Measurements from ENCODE around the gene CLRN2. TPM values are rescaled to one million over a fixed set of nuclear protein-coding genes. Genes with fewer than 3 reads are reported as not detected.

The CLRN2 gene
- total RNA-seq, 1 donor from 2014 or later, result not detected

- no peak for DNase-seq (ENCODE audit: low spot score)
- no peak overlapping the region for H3K4me3 Mint-ChIP-seq (ENCODE audit: unreplicated experiment)
- H3K4me1 Mint-ChIP-seq (ENCODE audit: low read depth), result peaks cover 3% of the 10 kb centered on the region
- no peak overlapping the region for H3K27ac Mint-ChIP-seq (ENCODE audit: unreplicated experiment)
- TF ChIP-seq CTCF (IDR thresholded peaks at IDR 0.05), result no peak
- H3K36me3 Mint-ChIP-seq (ENCODE audit: low read depth), result no peaks in the 10 kb centered on the region
- peaks cover 24% of the 10 kb centered on the region for H3K27me3 Mint-ChIP-seq (ENCODE audit: low read depth)
- no peaks in the 10 kb centered on the region for H3K9me3 Mint-ChIP-seq (ENCODE audit: low read depth)
Measured at GRCh38 chr4:17556498-17556897, 41.5 kb downstream of the CLRN2 start.

- H3K9me3 Mint-ChIP-seq (ENCODE audit: low read depth), result no peaks in the 10 kb centered on the region
- DNase-seq (ENCODE audit: low spot score), result no peak
Measured at GRCh38 chr4:17557880-17558279, 42.9 kb downstream of the CLRN2 start.

GRCh38 chr4:17558941-17559708 is 44.2 kb downstream of the CLRN2 start:
- Mint-ChIP-seq H3K4me3 (ENCODE audit: unreplicated experiment) (no peak overlapping the region), H3K27me3 (ENCODE audit: low read depth) (peaks cover 17% of the 10 kb centered on the region), H3K9me3 (ENCODE audit: low read depth) (no peaks in the 10 kb centered on the region), H3K4me1 (ENCODE audit: low read depth) (peaks cover 5% of the 10 kb centered on the region), H3K27ac (ENCODE audit: unreplicated experiment) (no peak overlapping the region), H3K36me3 (ENCODE audit: low read depth) (no peaks in the 10 kb centered on the region)
- TF ChIP-seq CTCF (IDR thresholded peaks at IDR 0.05), result no peak
- DNase-seq (ENCODE audit: low spot score), result no peak

More at GRCh38 chr4:17557880-17558279, 42.9 kb downstream of the CLRN2 start:
- H3K4me1 Mint-ChIP-seq (ENCODE audit: low read depth), result peaks cover 5% of the 10 kb centered on the region
- H3K36me3 Mint-ChIP-seq (ENCODE audit: low read depth), result no peaks in the 10 kb centered on the region
- no peak overlapping the region for H3K4me3 Mint-ChIP-seq (ENCODE audit: unreplicated experiment)
- no peak overlapping the region for H3K27ac Mint-ChIP-seq (ENCODE audit: unreplicated experiment)
- peaks cover 17% of the 10 kb centered on the region for H3K27me3 Mint-ChIP-seq (ENCODE audit: low read depth)
- no peak for TF ChIP-seq CTCF (IDR thresholded peaks at IDR 0.05)

GRCh38 chr4:17559709-17560048 is 44.7 kb downstream of the CLRN2 start:
- H3K9me3 Mint-ChIP-seq (ENCODE audit: low read depth), result no peaks in the 10 kb centered on the region
- H3K27ac Mint-ChIP-seq (ENCODE audit: unreplicated experiment), result no peak overlapping the region
- H3K4me1 Mint-ChIP-seq (ENCODE audit: low read depth), result peaks cover 5% of the 10 kb centered on the region
- TF ChIP-seq CTCF (IDR thresholded peaks at IDR 0.05), result no peak
- peaks cover 15% of the 10 kb centered on the region for H3K27me3 Mint-ChIP-seq (ENCODE audit: low read depth)
- H3K36me3 Mint-ChIP-seq (ENCODE audit: low read depth), result no peaks in the 10 kb centered on the region
- DNase-seq (ENCODE audit: low spot score), result no peak
- no peak overlapping the region for H3K4me3 Mint-ChIP-seq (ENCODE audit: unreplicated experiment)

- Mint-ChIP-seq H3K36me3 (ENCODE audit: low read depth) (no peaks in the 10 kb centered on the region), H3K27ac (ENCODE audit: unreplicated experiment) (no peak overlapping the region), H3K9me3 (ENCODE audit: low read depth) (no peaks in the 10 kb centered on the region), H3K27me3 (ENCODE audit: low read depth) (peaks cover 10% of the 10 kb centered on the region), H3K4me3 (ENCODE audit: unreplicated experiment) (no peak overlapping the region), H3K4me1 (ENCODE audit: low read depth) (peaks cover 5% of the 10 kb centered on the region)
- no peak for TF ChIP-seq CTCF (IDR thresholded peaks at IDR 0.05)
- no peak for DNase-seq (ENCODE audit: low spot score)
Measured at GRCh38 chr4:17560065-17560673, 45.2 kb downstream of the CLRN2 start.

Data from chondrocyte (in vitro differentiated cells).